Kidney (tissue), 14 donors: ENCODE measurements around the gene SEPTIN8. TPM values are rescaled to one million over a fixed set of nuclear protein-coding genes. Genes with fewer than 3 reads are reported as not detected.
A peak's percentile ranks its signal among the peaks of the same experiment; 100 is the strongest.

Experiments
- DNase-seq, 5 donors: peaks; one replicate each; pipeline ENCODE4 v3.0.0-alpha.2; 2013 to 2020
- FAIRE-seq: peaks from 2 replicates; lab custom pipeline; 2012; peaks lifted over from hg19 to GRCh38; lab: Jason Lieb, UNC
- H3K27ac ChIP-seq, 2 donors: one replicate each; pipeline ENCODE4 v1.7.0; 2013; ENCODE audit warnings: low read depth in 2 of 2, low read length in 2 of 2, inconsistent platforms in 1 of 2
- H3K27me3 ChIP-seq: one replicate; pipeline ENCODE4 v1.7.1; 2013; ENCODE audit warnings: low read length, inconsistent platforms; ENCODE audit not compliant: control insufficient read depth, insufficient read depth
- H3K36me3 ChIP-seq, 3 donors: one replicate each; pipeline versions ENCODE4 v1.7.0 to v1.7.1; 2013; ENCODE audit warnings: low read length in 3 of 3, control low read depth in 1 of 3, inconsistent platforms in 1 of 3; ENCODE audit not compliant: insufficient read depth in 3 of 3, control insufficient read depth in 2 of 3
- H3K4me1 ChIP-seq, 3 donors: one replicate each; pipeline versions ENCODE4 v1.7.0 to v1.7.1; 2013; ENCODE audit warnings: low read length in 3 of 3, inconsistent platforms in 1 of 3, low read depth in 1 of 3; ENCODE audit not compliant: control insufficient read depth in 2 of 3, insufficient read depth in 2 of 3
- H3K4me3 ChIP-seq, 3 donors: one replicate each; pipeline versions ENCODE4 v1.7.0 to v1.8.1; 2013; ENCODE audit warnings: low read length in 3 of 3, control low read depth in 1 of 3, inconsistent platforms in 1 of 3
- H3K9ac ChIP-seq, 3 donors: one replicate each; pipeline versions ENCODE4 v1.7.0 to v1.7.1; 2013; ENCODE audit warnings: low read length in 3 of 3, control low read depth in 1 of 3, inconsistent platforms in 1 of 3
- H3K9me3 ChIP-seq, 3 donors: one replicate each; pipeline versions ENCODE4 v1.7.0 to v1.7.1; 2013; ENCODE audit warnings: low read length in 3 of 3, control low read depth in 1 of 3, inconsistent platforms in 1 of 3; ENCODE audit not compliant: control insufficient read depth in 2 of 3, insufficient read depth in 1 of 3
- CTCF ChIP-seq: IDR thresholded peaks from 3 replicates; pipeline ENCODE4 v1.5.1; 2012; ENCODE audit warnings: mild to moderate bottlenecking, moderate library complexity, borderline replicate concordance; ENCODE audit not compliant: insufficient read depth; ENCODE audit errors: extremely low read depth
- intact Hi-C: fragments of 100-400 bp; cut with DNase I; formaldehyde crosslinking; loops from one replicate; pipeline ENCODE4 v1.11.1; 2022
- polyA plus RNA-seq: library from polyadenylated mRNA; stranded (reverse); fragments of 350-450 nt; fragmentation: Illumina TruSeq; extraction: RNeasy Lipid Tissue Mini Kit (QIAGEN cat#74804); gene quantifications from one replicate; pipeline ENCODE4 v1.2.3, GENCODE V29; 2014; ENCODE audit warnings: low read depth, low replicate concordance; ENCODE audit not compliant: insufficient read depth
- total RNA-seq: library from RNA; stranded (reverse); fragmentation: NEBNext Ultra II Directional; extraction: Animal tissue kit (Norgen Biotek cat#: 25700); gene quantifications from one replicate; pipeline ENCODE4 v1.2.1, GENCODE V29; 2021
- donor health status: control.
- donor health status: control.
- donor health status: control.
- donor health status: control.
- donor health status: control.
- donor health status: DM: yes; HTN: yes; CAD: no.
- donor health status: Normal renal cell carcinoma (clear cell type).

SEPTIN8 gene
- total and polyA plus RNA-seq, 2 donors from 2014 or later = 24.9 to 54.4 TPM

GRCh38 chr5:132825834-132826391 is 48.9 kb upstream of the SEPTIN8 start:
- intact Hi-C loops = no loop called here
- Histone ChIP-seq H3K27me3 (peaks cover 2% of the 10 kb centered on the region), H3K9ac (no peak overlapping the region), H3K9me3 (no peaks in the 10 kb centered on the region), H3K36me3 (no peaks in the 10 kb centered on the region), H3K4me3 (no peak overlapping the region), H3K27ac (no peak overlapping the region), H3K4me1 (peaks cover 0 to 15% (median 5%) of the 10 kb centered on the region in 3 donors)
- FAIRE-seq (no peak), DNase-seq (peak in 2 of 5 donors; percentile 48 to 64)
- TF ChIP-seq CTCF = no peak

DNA sequence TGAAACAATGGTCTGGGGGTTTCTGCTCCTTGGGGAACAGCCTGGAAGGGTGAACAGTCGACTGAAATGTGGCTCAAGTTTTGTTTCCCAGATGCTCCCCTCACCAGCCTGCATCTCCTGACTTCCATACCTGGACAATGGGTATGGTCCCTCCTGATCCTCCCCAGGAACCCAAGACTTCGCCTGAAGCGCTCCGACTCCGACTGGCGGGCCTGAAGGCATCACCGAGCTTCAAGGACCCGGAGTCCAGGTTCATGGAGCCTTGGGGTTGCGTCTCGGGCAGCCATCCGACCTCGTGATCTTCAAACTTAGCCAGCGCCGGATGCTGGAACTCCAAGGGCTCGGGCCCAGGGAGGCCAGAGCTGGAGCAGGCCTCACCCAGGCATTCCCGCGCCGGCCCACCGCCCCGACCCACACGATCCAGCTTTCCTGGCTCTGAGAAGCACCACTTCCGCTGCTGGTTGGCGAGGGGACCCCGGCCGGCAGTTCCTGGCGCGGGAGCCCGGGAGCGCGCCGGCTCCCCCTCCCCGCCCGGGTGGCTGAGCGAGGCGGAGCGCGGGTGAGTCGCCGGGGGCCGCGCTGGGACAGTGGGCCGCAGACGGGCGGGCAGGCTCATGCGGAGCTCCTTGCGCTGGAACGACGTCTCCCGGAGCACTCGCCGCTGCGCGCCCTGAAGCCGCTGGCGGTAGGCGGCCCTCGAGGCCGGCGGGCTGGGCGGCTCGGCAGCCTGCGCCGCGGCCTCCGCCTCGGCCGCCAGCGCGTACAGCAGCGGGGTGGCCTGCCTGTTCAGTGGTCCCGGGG is 48.2 kb upstream of the SEPTIN8 start:
- Histone ChIP-seq H3K9me3 (no peaks in the 10 kb centered on the region), H3K36me3 (no peaks in the 10 kb centered on the region), H3K27me3 (peaks cover 2% of the 10 kb centered on the region), H3K27ac (no peak overlapping the region), H3K4me3 (no peak overlapping the region), H3K9ac (no peak overlapping the region), H3K4me1 (peaks cover 0 to 13% (median 5%) of the 10 kb centered on the region in 3 donors)
- no peak for TF ChIP-seq CTCF
- intact Hi-C loops = no loop called here
- DNase-seq (peak in 3 of 5 donors; percentile 44 to 62 (median 46)), FAIRE-seq (no peak)

DNA sequence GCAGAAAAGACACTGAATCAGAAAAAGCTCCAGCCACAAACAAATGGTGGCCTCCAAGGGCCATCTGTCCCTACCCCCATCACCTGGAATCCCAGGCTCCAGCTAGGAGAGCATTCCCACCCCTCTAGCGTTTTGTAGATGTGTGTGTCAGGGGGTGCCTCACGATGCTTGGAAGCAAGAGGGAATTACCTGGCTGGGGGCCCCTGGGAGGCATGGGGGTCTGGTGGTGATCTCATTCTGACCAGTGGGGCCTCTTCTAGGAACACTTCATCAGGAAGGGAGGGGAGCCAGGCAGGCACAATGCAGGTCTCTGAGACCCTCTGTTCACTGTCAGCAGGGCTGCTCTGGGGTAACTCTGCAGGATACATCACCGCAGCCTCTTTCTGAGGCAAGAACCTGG is 47.4 kb upstream of the SEPTIN8 start:
- no peak for TF ChIP-seq CTCF
- Histone ChIP-seq H3K27me3 (peaks cover 2% of the 10 kb centered on the region), H3K4me1 (peaks cover 0 to 9% (median 3%) of the 10 kb centered on the region in 3 donors), H3K27ac (no peak overlapping the region), H3K36me3 (no peaks in the 10 kb centered on the region), H3K4me3 (no peak overlapping the region), H3K9me3 (no peaks in the 10 kb centered on the region), H3K9ac (no peak overlapping the region)
- DNase-seq (no peak), FAIRE-seq (no peak)
- intact Hi-C loops = no loop called here
